GM19397 (cell line): ENCODE measurements around the gene GHRHR.

Experiments used
- ATAC-seq: cut with Tn5 transposase; IDR thresholded peaks from one replicate; pipeline ENCODE4 v1.9.1; 2021; ENCODE audit warnings: mild to moderate bottlenecking, moderate library complexity; ENCODE audit not compliant: unreplicated experiment

Gene GHRHR

DNA sequence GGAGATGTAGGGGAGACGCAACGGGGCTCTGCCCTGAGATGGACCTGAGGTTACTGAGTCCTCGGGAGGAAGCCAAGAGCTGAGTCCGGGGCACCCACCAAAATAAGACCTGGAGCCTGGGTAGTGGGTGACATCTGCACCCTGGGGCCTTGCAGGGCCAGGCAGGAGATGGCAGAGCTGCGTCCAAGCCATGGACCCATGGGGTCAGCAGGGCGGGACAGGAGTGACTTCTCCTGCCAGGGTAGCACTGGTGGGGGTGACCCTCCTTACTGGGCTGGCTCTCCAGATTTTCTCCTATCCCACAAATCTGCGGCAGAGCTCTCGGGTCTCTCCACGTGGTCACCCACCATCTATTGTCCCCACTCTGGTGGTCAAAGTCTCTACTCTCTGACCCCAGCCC lies 2.1 kb downstream of the GHRHR start:
- no peak for ATAC-seq

DNA sequence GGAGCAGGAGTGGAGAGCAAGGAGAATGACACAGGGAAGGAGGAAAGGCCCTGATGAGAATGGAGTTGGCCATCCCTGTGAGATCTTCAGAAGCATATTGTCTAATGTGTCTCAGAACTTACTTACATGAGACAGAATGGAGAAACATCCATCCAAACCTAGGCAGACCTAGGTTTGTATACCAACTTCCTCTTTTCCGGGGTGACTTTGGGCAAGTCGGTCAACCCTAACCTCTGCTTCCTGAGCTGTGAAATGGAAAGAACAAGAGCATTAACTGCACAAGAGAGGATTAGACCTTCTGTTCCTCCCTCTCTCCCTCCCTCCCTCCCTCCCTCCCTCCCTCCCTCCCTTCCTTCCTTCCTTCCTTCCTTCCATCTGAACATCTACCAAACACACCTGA lies 4.5 kb downstream of the GHRHR start:
- no peak for ATAC-seq

DNA sequence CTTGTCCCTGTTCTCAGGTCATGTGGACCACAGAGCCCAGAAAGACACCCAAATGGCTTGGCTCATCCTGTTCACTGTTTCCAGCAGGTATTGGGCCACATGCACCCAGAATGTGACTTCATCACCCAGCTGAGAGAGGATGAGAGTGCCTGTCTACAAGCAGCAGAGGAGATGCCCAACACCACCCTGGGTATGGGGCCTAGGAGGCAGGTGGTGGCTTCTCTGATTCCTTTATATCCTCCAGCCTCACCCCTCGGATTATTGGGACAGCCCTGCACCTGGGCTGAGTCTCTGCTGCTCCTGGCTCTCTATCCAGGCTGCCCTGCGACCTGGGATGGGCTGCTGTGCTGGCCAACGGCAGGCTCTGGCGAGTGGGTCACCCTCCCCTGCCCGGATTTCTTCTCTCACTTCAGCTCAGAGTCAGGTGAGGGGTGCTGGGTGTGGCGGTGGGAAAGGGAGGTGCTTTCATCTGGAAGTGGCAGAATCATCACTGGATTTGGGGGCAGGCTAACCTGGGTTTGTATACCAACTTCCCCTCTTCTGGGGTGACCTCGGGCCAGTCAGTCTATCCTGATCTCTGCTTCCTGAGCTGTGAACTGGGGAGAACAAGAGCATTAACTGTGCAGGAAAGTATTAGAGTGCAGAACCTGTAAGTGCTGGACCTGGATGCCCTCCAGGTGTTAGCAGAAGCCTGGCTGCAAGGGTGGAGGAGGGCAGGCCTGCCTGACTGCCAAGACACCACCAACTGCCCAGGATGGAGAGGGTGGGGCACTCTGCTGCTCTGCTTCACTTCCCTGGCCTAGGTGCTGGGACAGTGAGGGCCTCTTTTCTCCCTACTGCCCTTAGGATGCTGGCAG lies 5.2 kb downstream of the GHRHR start:
- no peak for ATAC-seq

DNA sequence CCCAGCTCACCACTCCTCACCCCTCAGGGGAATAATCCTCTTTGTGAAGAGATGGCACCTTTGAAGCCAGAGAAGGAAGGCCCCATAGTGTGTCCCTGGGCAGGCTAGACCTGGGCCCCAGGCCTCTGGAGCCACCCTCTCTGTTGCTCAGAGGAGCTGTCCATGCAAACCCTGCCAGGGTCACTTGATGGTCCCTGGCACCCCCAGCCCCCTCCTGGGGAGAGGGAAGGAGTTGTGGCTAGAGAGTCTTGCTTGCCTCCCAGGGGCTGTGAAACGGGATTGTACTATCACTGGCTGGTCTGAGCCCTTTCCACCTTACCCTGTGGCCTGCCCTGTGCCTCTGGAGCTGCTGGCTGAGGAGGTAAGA lies 5.8 kb downstream of the GHRHR start:
- ATAC-seq, result no peak

DNA sequence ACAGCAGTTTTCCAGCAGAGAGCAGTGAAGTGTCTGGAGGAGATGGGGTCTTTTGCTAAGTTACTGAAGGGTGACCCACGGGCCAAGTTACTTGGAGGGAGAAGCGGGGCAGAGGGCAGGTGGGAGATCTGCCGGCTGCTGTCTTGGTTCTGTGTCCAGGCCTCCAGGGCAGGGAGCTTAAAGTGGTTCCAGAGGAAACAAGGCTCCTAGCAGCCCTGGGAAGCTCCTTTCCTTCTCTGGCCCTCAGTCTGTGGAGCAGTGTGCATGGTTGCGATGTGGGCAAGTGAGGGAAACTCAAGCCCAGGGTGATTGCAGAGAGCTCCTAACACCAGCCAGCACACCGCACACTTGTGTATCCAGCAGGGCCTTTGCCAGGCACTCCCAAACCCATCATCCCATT lies 6.3 kb downstream of the GHRHR start:
- ATAC-seq, result no peak

DNA sequence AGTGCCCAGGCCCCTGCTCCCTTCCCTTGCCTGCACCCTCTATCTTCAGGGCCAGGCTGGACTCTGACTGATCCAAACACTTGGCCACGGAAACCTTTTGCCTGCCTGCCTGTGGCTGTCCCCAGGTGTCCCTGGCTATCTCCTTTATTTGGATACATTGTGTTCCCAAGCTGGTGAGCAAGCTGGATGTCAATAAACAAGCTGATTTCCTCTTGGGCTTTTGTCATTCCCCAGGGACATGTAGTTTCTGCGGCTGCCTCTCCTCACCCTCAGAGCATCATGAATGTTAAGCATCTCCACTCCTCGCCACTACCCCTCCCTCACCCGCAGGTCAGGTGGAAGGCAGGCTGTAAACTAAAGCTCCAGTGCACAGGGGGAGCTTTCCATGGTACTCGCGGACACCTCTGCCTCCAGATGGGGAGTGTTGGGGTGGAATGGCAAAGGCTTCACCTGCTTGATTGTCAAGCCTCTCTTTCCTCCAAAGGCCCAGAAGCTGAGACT lies 6.9 kb downstream of the GHRHR start:
- ATAC-seq, result no peak

DNA sequence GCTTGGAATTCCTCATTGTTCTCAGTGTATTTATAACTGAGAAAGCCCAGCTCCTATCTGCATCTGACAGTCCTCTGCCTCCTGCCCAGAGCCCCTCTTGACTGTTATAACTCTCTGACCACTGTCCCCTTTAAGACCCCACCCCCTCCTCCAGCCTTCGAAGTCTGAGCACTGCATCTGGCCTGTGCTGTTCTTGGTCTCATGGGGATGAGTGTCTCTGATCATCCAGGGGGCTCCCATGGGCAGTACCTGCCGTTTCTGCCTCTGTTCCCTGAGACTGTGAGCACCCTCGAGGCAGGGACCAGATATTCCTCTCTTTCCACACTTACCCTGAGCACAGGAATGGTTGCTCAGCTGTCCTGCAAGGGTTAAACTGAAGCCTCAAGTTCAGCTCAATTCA lies 7.7 kb downstream of the GHRHR start:
- no peak for ATAC-seq

DNA sequence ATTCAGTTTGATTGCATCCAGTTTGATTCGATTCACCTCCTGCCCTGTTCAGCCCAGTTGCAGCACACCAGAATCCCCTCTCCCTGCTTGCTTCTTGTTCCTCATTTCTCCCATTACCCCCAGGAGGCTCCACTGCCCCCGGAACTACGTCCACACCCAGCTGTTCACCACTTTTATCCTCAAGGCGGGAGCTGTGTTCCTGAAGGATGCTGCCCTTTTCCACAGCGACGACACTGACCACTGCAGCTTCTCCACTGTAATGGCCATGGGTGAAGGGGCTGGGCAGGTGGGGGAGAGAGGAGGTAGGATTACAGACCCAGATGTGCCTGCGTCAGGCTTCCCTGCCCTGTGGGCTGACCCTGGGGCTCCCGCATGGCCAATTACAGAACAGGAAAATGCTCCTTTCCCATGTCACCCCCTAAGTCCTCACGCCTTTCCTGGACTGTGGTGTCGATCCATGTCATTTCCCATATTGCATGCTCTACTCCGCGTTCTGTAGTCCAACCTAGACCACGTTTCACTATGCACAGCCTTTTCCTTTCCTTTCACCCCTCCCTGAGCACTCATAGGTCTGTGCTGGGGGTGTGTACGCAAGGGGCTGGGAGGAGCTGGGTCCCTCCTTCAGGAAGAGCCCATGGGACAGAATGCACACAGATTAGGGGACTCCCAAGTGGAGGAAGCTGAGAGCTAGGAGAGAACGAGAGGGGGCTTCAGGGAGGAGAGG lies 8.2 kb downstream of the GHRHR start:
- no peak for ATAC-seq

DNA sequence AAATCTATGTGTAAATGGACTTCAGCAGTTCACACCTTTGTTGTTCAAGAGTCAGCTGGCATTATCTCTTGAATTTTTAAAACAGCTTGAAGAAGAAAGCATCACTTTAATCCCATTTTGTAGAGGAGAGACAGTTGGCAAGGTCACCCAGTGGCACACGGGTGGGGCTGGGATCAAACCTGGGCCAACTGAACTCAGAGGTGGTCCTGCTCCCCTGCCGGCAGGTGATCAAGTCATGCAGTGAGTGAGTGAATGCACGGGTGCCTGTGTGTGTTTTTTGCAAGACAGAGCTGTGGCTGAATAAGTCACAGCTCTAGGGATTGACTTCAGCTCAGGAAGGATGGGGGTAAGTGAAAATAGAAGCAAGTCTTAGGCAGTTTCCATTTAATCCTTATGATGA lies 9.5 kb downstream of the GHRHR start:
- ATAC-seq, result no peak

DNA sequence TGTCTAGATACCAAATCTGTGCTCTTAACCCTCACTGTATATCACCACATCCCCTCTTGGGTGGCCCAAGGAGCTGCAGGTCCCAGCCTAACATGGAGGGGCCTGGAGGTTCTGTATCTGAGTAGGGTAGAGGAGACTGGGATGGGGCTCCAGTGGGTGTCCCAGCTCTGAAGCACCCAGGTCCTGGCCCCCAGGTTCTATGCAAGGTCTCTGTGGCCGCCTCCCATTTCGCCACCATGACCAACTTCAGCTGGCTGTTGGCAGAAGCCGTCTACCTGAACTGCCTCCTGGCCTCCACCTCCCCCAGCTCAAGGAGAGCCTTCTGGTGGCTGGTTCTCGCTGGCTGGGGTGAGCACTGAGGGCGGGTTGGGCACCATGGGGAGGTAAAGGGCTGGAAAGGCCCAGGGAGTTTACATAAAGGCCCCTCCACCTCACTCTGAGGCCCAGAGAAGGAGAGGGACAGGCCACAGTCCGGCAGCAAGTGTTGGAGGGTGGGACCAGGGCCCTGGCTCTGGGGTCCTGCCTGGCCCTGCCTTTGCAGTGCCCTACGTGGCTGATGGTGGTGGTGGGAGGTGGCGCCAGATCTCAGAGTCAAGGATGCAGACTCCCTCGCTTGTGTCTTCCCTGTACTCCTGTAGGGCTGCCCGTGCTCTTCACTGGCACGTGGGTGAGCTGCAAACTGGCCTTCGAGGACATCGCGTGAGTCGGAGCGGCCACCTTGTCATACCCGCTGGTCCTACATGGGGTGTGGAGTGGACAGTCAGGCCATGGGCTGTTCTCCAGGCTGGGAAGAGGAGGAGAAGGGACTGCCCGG lies 10.2 kb downstream of the GHRHR start:
- ATAC-seq, result no peak

DNA sequence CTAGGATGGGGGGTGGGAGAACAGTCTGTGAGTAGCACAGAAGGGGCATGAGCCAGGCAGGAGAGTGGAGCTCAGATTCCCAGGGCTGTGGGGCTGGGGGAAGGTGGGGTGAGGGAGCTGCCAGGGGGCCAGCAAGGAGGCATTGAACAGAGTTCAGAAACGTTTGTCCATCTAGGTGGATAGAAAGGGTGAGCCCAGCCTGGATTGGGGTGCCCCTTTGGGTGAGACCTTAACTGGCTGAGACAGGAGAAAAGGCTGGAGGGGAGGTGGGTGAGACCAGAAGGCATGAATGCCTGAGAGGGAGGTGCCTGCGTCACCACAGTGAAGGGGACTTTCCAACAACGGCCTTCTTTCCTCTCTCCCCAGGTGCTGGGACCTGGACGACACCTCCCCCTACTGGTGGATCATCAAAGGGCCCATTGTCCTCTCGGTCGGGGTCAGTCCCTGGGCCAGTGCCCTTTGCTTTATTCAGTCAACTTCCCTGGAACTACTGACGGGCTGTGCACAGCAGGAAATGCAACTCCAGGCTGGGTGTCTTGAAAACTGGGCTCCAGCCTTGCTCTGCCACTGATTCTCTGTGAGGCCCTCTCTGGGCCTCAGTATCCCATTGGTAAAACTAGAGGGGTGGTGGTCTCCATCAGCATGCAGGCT lies 11.0 kb downstream of the GHRHR start:
- peak; percentile 88 for ATAC-seq

DNA sequence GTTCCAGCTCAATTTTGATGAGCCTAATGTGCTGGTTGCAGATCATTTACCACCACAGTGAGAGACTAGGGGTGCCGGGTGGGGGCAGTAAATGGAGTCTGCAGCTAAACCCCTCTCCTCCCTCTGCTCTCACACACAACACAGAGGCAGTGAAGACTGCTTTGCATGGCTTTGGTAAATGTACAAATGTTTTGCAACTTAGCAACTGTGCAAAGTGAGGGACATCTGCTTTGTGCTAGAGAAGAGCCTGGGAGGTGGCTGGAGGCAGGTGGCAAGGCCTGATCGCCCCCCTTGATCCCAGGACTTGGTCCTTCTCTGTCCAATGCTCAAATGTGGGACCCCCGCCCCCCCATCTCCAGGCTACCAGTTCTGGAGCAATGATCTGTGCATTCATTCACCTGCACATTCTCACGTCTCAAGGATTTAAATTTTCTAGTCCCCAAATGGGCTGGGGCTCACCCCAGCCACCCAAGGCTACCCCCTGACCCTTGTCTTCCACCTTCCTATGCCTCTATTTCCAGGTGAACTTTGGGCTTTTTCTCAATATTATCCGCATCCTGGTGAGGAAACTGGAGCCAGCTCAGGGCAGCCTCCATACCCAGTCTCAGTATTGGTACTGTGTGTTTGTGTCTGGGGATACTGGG lies 11.6 kb downstream of the GHRHR start:
- peak; percentile 26 for ATAC-seq

DNA sequence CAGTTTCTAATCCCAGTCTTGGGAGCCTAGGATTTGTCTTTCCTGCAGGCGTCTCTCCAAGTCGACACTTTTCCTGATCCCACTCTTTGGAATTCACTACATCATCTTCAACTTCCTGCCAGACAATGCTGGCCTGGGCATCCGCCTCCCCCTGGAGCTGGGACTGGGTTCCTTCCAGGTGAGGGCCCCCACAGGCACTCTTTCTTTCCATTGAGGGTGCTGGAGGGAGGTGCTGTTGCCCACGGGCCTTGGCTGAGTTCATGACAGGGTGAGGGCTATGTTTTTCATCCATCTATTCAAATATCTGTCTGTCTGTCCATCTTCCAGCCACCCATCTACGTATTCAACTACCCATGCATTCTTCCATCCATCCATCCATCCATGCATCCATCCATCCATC lies 12.6 kb downstream of the GHRHR start:
- no peak for ATAC-seq

DNA sequence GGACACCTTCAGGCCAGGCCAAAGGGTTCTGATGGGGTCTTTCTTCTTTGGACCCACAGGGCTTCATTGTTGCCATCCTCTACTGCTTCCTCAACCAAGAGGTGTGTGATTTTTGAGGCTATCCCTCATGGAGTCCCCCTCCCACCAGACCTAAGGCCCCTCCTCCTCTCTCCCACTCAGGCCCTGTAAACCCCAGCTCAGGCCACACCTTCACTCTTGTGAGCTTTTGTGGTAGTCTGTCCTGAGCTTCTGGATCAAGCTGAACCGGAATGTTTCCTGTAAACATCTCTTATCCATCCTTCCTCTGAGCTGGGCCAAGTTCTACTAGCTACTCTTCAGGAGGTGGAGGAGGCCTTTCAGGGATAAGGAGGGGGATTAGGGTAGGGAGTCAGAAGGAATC lies 13.5 kb downstream of the GHRHR start:
- no peak for ATAC-seq

DNA sequence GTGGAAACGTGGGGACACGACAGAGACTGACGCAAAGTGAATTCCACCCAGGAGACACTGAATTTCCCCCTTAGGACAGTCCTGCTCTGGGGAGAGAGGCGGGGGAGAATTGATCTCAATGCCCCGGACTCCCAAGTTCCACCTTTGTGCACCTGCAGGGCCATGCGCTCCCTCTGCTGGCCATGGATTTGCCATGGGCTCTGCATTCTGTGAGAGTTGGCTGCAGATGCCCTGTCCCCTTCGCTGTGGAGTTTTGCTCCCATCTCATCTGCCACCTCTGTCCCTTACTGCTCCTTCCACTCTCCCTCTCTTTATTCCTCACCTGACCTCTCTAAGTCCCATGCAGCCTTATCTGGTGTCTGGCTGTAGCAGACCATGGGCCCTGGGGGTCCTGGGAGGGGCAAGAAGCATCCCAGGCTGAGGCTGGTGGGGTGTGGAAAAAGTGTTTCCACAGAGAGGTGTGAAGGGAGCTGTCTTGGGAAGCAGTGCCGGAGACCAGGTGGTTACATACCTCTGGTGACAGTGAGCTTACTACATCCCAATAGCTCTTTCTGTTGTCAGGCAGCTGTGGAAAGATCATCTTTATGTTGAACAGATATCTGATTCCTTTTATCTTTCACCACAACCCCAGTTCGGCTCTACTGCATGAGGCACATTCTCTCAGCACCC lies 14.3 kb downstream of the GHRHR start:
- ATAC-seq, result no peak

DNA sequence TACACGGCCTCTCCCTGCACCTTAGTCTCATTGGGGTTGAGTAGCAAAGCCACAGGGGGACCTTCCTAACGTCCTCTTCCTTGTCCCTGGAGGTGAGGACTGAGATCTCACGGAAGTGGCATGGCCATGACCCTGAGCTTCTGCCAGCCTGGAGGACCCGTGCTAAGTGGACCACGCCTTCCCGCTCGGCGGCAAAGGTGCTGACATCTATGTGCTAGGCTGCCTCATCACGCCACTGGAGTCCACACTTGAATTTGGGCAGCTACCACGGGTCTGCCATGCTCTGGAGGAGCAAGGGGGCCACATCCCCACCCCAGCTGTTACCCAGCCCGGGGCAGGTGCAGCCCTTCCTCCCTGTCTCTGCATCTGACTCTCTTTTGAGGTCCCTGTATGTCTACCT lies 15.3 kb downstream of the GHRHR start:
- ATAC-seq, result no peak

DNA sequence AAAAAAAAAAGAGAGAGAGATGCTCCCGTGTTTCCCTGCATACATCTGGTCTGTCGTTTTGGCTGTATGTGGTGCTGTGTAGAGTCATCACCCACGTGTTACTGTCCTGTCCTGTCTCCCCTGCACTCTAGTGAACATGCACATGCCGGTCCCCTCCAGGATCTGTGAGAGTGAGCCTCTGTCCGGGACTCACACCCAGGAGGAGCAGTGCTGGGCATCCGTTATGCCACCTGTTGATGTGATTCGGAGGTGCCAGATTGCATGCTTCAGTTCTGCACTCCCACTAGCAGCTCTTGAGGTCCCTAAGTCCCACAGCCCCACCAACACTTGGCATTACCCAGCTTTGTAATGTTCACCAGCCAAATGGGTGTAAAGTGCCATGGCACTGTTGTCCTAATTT lies 16.4 kb downstream of the GHRHR start:
- no peak for ATAC-seq

DNA sequence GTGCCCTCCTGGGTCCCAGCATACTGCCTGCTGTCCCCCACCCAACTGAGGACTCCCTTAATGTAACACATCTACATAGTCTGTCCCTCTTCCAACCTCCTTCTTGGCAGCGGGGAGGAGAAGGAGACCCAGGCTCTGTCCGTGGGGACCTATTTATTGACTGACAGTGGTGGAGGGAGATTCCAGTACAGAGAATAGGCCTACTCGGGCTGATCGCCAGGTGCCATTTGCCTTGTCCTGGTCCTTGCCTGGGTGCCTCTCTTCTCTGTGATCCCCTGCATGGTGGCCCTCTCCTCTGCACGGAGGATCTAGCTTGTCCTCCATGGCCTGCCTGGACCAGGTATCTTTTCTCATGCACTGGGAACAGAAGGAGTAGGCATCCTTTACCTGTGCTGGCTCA lies 17.0 kb downstream of the GHRHR start:
- no peak for ATAC-seq

DNA sequence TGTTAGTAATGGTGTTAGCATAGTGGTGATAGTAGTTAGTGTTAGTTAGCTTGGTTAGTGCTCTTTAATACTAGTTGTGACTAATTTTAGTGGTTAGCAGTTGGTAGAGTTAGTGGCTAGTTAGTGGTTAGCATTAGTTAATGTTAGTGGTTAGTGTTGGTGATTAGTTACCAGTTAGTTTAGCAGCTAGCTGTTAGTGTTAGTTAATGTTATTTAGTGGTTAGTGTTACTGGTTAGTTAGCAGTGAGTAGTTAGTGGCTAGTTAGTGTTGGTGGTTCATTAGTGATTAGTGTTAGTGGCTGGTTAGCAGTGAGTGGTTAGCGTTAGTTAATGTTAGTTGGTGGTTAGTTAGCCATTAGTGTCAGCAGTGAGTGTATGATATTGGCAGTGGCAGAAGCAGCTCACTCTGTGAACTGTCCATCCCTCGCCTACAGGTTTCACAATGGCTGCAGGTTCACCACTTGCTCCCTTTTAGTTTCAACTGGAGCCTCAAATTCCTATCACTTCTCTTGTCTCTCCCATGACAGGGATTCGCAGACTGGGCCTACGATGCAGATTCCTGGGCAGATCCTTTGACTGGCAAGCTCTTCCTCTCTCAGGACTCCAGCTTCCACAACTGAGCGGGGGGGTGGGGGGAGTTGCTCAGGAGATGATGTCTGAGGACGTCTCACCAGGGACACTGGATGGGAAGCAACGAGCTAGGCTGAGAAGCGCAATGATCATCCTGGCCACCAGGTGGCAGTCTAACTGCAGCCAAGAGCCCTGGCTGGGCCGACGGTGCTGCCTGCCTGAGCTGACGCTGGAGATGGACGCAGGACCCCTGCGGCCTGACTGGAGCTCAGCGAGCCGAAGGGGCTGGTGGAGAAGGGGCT lies 19.5 kb downstream of the GHRHR start:
- ATAC-seq, result peak; percentile 90
